IMR-90 (cell line): ENCODE data around the gene MSMP. TPM values are rescaled to one million over a fixed set of nuclear protein-coding genes. Genes with fewer than 3 reads are reported as not detected.

ENCODE experiments used
- ATAC-seq: fragments of 200-7000 bp; cut with Tn5 transposase; 2 replicates; pipeline ENCODE4 v1.9.1; 2020; ENCODE audit warnings: low read depth, mild to moderate bottlenecking, moderate library complexity
- BruUV-seq: library from RNA; stranded (reverse); fragments of 400-500 nt; replicated peaks from 2 replicates; lab custom pipeline; 2021; lab: Mats Ljungman, UMichigan
- CTCF ChIA-PET: fragments of 300-600 bp; formaldehyde crosslinking; extraction: SDS; loops from one replicate; lab custom pipeline; 2021; ENCODE audit warnings: antibody characterized with exemption; lab: Yijun Ruan, JAX
- POLR2A ChIA-PET: fragments of 300-600 bp; sonication (Branson Sonifier 250); formaldehyde crosslinking; loops from one replicate; lab custom pipeline; 2022; ENCODE audit warnings: antibody characterized with exemption; ENCODE audit not compliant: unreplicated experiment; lab: Charles Lee
- DNase-seq: peaks from one replicate; pipeline ENCODE4 v3.0.0; 2013
- H2AFZ ChIP-seq: replicated peaks from 2 replicates; pipeline ENCODE3; 2013; ENCODE audit warnings: low read length, mild to moderate bottlenecking; ENCODE audit not compliant: poor library complexity
- H2AK5ac ChIP-seq: 2 replicates; pipeline ENCODE4 v1.6.1; 2013; ENCODE audit warnings: low read depth, low read length, inconsistent platforms
- H2AK9ac ChIP-seq: replicated peaks from 2 replicates; pipeline ENCODE3; 2013; ENCODE audit warnings: mild to moderate bottlenecking, low read depth, low read length, moderate library complexity; ENCODE audit not compliant: poor library complexity
- H2BK120ac ChIP-seq: 2 replicates; pipeline ENCODE4 v1.6.1; 2013; ENCODE audit warnings: low read depth, low read length, inconsistent platforms
- H2BK15ac ChIP-seq: 3 replicates; pipeline ENCODE4 v1.6.1; 2013; ENCODE audit warnings: low read depth, low read length, inconsistent platforms
- H2BK20ac ChIP-seq: 2 replicates; pipeline ENCODE4 v1.6.1; 2013; ENCODE audit warnings: low read depth, mild to moderate bottlenecking, inconsistent platforms, low read length, moderate library complexity
- H2BK5ac ChIP-seq: 2 replicates; pipeline ENCODE4 v1.6.1; 2013; ENCODE audit warnings: mild to moderate bottlenecking, low read depth, low read length, inconsistent platforms; ENCODE audit not compliant: poor library complexity, severe bottlenecking
- H3K14ac ChIP-seq: replicated peaks from 2 replicates; pipeline ENCODE4 v1.6.1; 2013; ENCODE audit warnings: low read depth, low read length, inconsistent platforms
- H3K18ac ChIP-seq: 2 replicates; pipeline ENCODE4 v1.6.1; 2013; ENCODE audit warnings: low read depth, low read length, control low read depth
- H3K23ac ChIP-seq: 2 replicates; pipeline ENCODE4 v1.6.1; 2013; ENCODE audit warnings: low read depth, low read length, inconsistent platforms
- H3K27ac ChIP-seq: 2 replicates; pipeline ENCODE4 v1.5.1; 2013; ENCODE audit warnings: mild to moderate bottlenecking, control low read depth, low read length; ENCODE audit not compliant: insufficient read depth
- H3K27me3 ChIP-seq: 2 replicates; pipeline ENCODE4 v1.6.1; 2013; ENCODE audit warnings: low read length; ENCODE audit not compliant: control insufficient read depth, insufficient read depth
- H3K36me3 ChIP-seq: 2 replicates; pipeline ENCODE4 v1.6.1; 2013; ENCODE audit warnings: low read length, mixed read lengths; ENCODE audit not compliant: control insufficient read depth, insufficient read depth
- H3K4ac ChIP-seq: 2 replicates; pipeline ENCODE4 v1.6.1; 2013; ENCODE audit warnings: low read depth, low read length, inconsistent platforms
- H3K4me1 ChIP-seq: 2 replicates; pipeline ENCODE4 v1.6.1; 2013; ENCODE audit warnings: low read length, mixed read lengths; ENCODE audit not compliant: control insufficient read depth, insufficient read depth
- H3K4me2 ChIP-seq: 2 replicates; pipeline ENCODE4 v1.6.1; 2013; ENCODE audit warnings: low read depth, mild to moderate bottlenecking, control low read depth, low read length, moderate library complexity
- H3K4me3 ChIP-seq: 2 replicates; pipeline ENCODE4 v1.5.1; 2013; ENCODE audit warnings: low read depth, mild to moderate bottlenecking, control low read depth, low read length, moderate library complexity; ENCODE audit not compliant: insufficient read depth
- H3K56ac ChIP-seq: 2 replicates; pipeline ENCODE4 v1.6.1; 2013; ENCODE audit warnings: low read length, inconsistent platforms; ENCODE audit not compliant: insufficient read depth; ENCODE audit errors: extremely low read depth
- H3K79me1 ChIP-seq, 2 experiments: 2 replicates each; pipeline ENCODE4 v1.6.1; 2013; ENCODE audit warnings: low read length in 2 of 2, inconsistent platforms in 1 of 2, low read depth in 1 of 2
- H3K9ac ChIP-seq: 2 replicates; pipeline ENCODE4 v1.6.1; 2013; ENCODE audit warnings: low read depth, low read length, control low read depth
- H3K9me1 ChIP-seq: 2 replicates; pipeline ENCODE4 v1.6.1; 2013; ENCODE audit warnings: low read length, inconsistent platforms; ENCODE audit not compliant: insufficient read depth
- H3K9me3 ChIP-seq: 2 replicates; pipeline ENCODE4 v1.6.1; 2013; ENCODE audit warnings: low read length; ENCODE audit not compliant: control insufficient read depth, insufficient read depth
- H4K20me1 ChIP-seq: 2 replicates; pipeline ENCODE4 v1.6.1; 2013; ENCODE audit warnings: low read length, inconsistent platforms; ENCODE audit not compliant: insufficient read depth
- H4K5ac ChIP-seq: 2 replicates; pipeline ENCODE4 v1.6.1; 2013; ENCODE audit warnings: mild to moderate bottlenecking, low read depth, low read length, control low read depth
- H4K8ac ChIP-seq, 2 experiments: 2 replicates each; pipeline ENCODE4 v1.6.1; 2013; ENCODE audit warnings: low read depth in 2 of 2, low read length in 2 of 2, control low read depth in 1 of 2, inconsistent platforms in 1 of 2
- H4K91ac ChIP-seq: 2 replicates; pipeline ENCODE4 v1.6.1; 2013; ENCODE audit warnings: low read depth, low read length, inconsistent platforms; ENCODE audit not compliant: insufficient read depth
- CEBPB ChIP-seq: IDR thresholded peaks from 2 replicates; pipeline ENCODE4 v1.6.1; 2012; ENCODE audit warnings: low read depth, low read length, improper control_type of control experiment
- FOS ChIP-seq: fragments of 150-350 bp; IDR thresholded peaks from 2 replicates; pipeline ENCODE4 v1.6.1; 2016; ENCODE audit warnings: low read depth, low read length
- RCOR1 ChIP-seq: IDR thresholded peaks from 2 replicates; pipeline ENCODE4 v1.6.1; 2012; ENCODE audit warnings: mild to moderate bottlenecking, low read length, improper control_type of control experiment; ENCODE audit not compliant: insufficient replicate concordance
- WGBS, 2 experiments: methylation state at CpG; one replicate each; pipeline versions ENCODE4 v1.1.5 to v1.1.7; 2013; ENCODE audit warnings: missing lambda C conversion rate in 2 of 2; ENCODE audit not compliant: insufficient read length in 1 of 2; ENCODE audit errors: extremely low coverage in 2 of 2; 5-methylcytosine and 5-hydroxymethylcytosine counted together
- dilution Hi-C: fragments of 300-500 bp; cut with HindIII; formaldehyde crosslinking; loops from one replicate; pipeline ENCODE4 v1.14.3; 2018; ENCODE audit warnings: low sequenced_read_pairs; ENCODE audit not compliant: unreplicated experiment
- in situ Hi-C: fragments of 300-500 bp; cut with MboI; formaldehyde crosslinking; loops from 3 replicates; pipeline ENCODE4 v1.14.3; 2019; ENCODE audit warnings: low sequenced_read_pairs, inconsistent platforms, mixed read lengths
- intact Hi-C: fragments of 100-400 bp; cut with micrococcal nuclease; formaldehyde crosslinking; loops from 2 replicates; pipeline ENCODE4 v1.10.0; 2022
- polyA plus RNA-seq, 3 experiments: library from polyadenylated mRNA; depleted of rRNA; stranded (reverse); fragments of >200 nt; gene quantifications; 2 replicates each; pipeline ENCODE4 v1.2.3, GENCODE V29; 2012; ENCODE audit warnings: low replicate concordance in 1 of 3
- total RNA-seq: library from RNA; depleted of rRNA; stranded (reverse); fragments of >200 nt; gene quantifications from 2 replicates; pipeline ENCODE4 v1.2.3, GENCODE V29; 2012

The MSMP gene
- total and polyA plus RNA-seq, 2 of the 4 experiments (the other 2 are of a cell fraction): not detected

DNA sequence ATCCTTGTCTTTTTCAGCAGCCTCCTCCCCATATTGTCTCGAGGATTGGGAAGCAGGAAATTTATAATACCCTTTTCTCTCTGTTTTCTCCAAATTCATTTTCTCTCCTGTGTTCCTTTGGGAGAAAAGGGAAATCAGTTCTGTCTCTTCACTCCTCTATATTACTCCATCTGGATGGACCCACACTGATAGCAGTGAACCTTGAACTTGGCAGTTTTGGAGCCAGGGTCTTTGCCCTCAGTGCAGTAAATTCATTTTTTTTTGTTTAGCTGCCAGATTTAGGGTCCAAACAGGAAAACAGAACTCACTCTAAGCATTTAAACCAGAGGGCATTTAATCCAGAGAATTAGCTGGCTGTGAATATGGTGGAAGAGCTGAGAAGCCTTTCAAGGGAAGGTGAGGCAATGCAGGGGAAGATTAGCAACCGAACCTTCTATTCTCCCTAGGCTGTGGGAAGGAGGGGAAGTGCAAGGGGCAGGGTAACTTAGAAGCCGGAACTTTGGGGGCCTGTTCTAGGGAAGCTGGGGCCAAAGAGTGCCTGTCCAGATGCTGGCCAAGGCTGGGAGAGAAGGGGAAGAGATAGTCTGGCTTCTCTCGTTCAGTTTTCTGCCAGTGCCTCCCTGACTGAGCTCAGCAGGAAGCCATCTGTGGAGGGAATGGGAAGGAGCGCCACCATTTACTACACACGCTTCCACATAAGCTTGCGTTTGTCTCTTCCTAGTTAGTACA is 21.0 kb upstream of the MSMP start:
- Histone ChIP-seq H2BK120ac (no peak overlapping the region), H4K20me1 (no peaks in the 10 kb centered on the region), H2BK20ac (no peak overlapping the region), H2AK5ac (no peak overlapping the region), H3K56ac (no peak overlapping the region), H3K18ac (no peak overlapping the region), H3K36me3 (no peaks in the 10 kb centered on the region), H3K23ac (no peak overlapping the region), H4K91ac (no peak overlapping the region), H4K5ac (no peak overlapping the region), H3K27ac (no peak overlapping the region), H3K4me3 (no peak overlapping the region), H3K14ac (no peak overlapping the region), H3K4ac (no peak overlapping the region), H2BK15ac (no peak overlapping the region), H3K4me1 (peaks cover 1% of the 10 kb centered on the region; the same call in 1 of the 2 replicates), H3K9ac (no peak overlapping the region), H3K27me3 (peaks cover 27% of the 10 kb centered on the region), H3K9me3 (no peaks in the 10 kb centered on the region), H2BK5ac (no peak overlapping the region), H2AK9ac (no peak overlapping the region), H2AFZ (peak overlapping the region; percentile 55), H3K4me2 (no peak overlapping the region), H4K8ac (no peak overlapping the region), H3K9me1 (no peaks in the 10 kb centered on the region; the same call in 1 of the 2 replicates), H3K79me1 (no peaks in the 10 kb centered on the region)
- ATAC-seq (no peak), DNase-seq (no peak)
- TF ChIP-seq FOS (no peak), CEBPB (no peak), RCOR1 (no peak)
- in situ Hi-C loops: loop anchor here (5.0 kb wide), 1 partner anchor 107 kb away; no protein-coding TSS in a partner anchor
- ChIA-PET CTCF (interaction anchor here (0.6 to 0.7 kb wide), 2 partner anchors 51 to 611 kb away, joined by 3 read pairs; no protein-coding TSS in a partner anchor), POLR2A (no interaction called here)
- dilution Hi-C loops: no loop called here
- no TSS peak for BruUV-seq
- intact Hi-C loops: no loop called here
- WGBS, 2 experiments: no CpG with 5 or more reads among the region's 7 CpGs
